WTC11 (cell line): ENCODE measurements around the gene RPS6KB2. TPM values are rescaled to one million over a fixed set of nuclear protein-coding genes. Genes with fewer than 3 reads are reported as not detected.

Experiments
- ATAC-seq: fragments of 200-7000 bp; cut with Tn5 transposase; 2 replicates; pipeline ENCODE4 v1.10.0; 2021; ENCODE audit warnings: mild to moderate bottlenecking, moderate library complexity
- CTCF ChIA-PET: fragments of 300-600 bp; sonication (Branson Sonifier 250); formaldehyde crosslinking; loops from one replicate; lab custom pipeline; 2021; ENCODE audit warnings: antibody characterized with exemption; lab: Charles Lee
- POLR2A ChIA-PET: fragments of 350-600 bp; sonication (Branson Sonifier 250); formaldehyde crosslinking; loops from one replicate; lab custom pipeline; 2021; ENCODE audit warnings: antibody characterized with exemption; lab: Charles Lee
- DNase-seq: peaks from one replicate; pipeline ENCODE4 v3.0.0; 2021; ENCODE audit warnings: low spot score
- H3K27ac Mint-ChIP-seq: 2 replicates; pipeline ENCODE4 v1.8.0; 2021; ENCODE audit warnings: mixed read lengths
- H3K27me3 Mint-ChIP-seq: 2 replicates; pipeline ENCODE4 v1.8.0; 2021; ENCODE audit warnings: low read depth, mild to moderate bottlenecking, moderate library complexity, mixed read lengths
- H3K36me3 Mint-ChIP-seq: 2 replicates; pipeline ENCODE4 v1.8.0; 2021; ENCODE audit warnings: mixed read lengths
- H3K4me1 Mint-ChIP-seq: 2 replicates; pipeline ENCODE4 v1.8.0; 2022; ENCODE audit warnings: mixed read lengths
- H3K4me3 Mint-ChIP-seq: 2 replicates; pipeline ENCODE4 v1.8.0; 2021; ENCODE audit warnings: mild to moderate bottlenecking, moderate library complexity, mixed read lengths
- H3K9me3 Mint-ChIP-seq: 2 replicates; pipeline ENCODE4 v1.8.0; 2021; ENCODE audit warnings: mixed read lengths
- ATF2 ChIP-seq: sonication (generic); formaldehyde crosslinking; IDR thresholded peaks from 2 replicates; pipeline ENCODE4 v1.8.1; 2022; ENCODE audit warnings: low read depth, missing genetic modification reagents, borderline replicate concordance
- ATF6 ChIP-seq: sonication (generic); formaldehyde crosslinking; IDR thresholded peaks from 2 replicates; pipeline ENCODE4 v1.8.1; 2023; ENCODE audit warnings: mild to moderate bottlenecking, missing genetic modification reagents
- CTCF ChIP-seq: fragments of 200-600 bp; IDR thresholded peaks from 2 replicates; pipeline ENCODE4 v1.8.0; 2022; ENCODE audit warnings: antibody characterized with exemption
- E2F1 ChIP-seq: sonication (generic); formaldehyde crosslinking; IDR thresholded peaks from 2 replicates; pipeline ENCODE4 v1.8.0; 2022; ENCODE audit warnings: mild to moderate bottlenecking, missing genetic modification reagents
- ESRRA ChIP-seq: sonication (generic); formaldehyde crosslinking; IDR thresholded peaks from 2 replicates; pipeline ENCODE4 v1.8.1; 2022; ENCODE audit warnings: mild to moderate bottlenecking, missing genetic modification reagents, borderline replicate concordance
- FOXK1 ChIP-seq: sonication (generic); formaldehyde crosslinking; IDR thresholded peaks from 2 replicates; pipeline ENCODE4 v1.8.0; 2022; ENCODE audit warnings: mild to moderate bottlenecking, moderate library complexity, missing genetic modification reagents
- FOXP1 ChIP-seq: sonication (generic); formaldehyde crosslinking; IDR thresholded peaks from 2 replicates; pipeline ENCODE4 v1.8.0; 2022; ENCODE audit warnings: missing genetic modification reagents, mild to moderate bottlenecking, moderate library complexity, borderline replicate concordance
- FOXP4 ChIP-seq: sonication (generic); formaldehyde crosslinking; IDR thresholded peaks from 2 replicates; pipeline ENCODE4 v1.8.0; 2022; ENCODE audit warnings: mild to moderate bottlenecking, missing genetic modification reagents
- HMGXB4 ChIP-seq: sonication (generic); formaldehyde crosslinking; IDR thresholded peaks from 2 replicates; pipeline ENCODE4 v1.8.1; 2023; ENCODE audit warnings: mild to moderate bottlenecking, moderate library complexity, missing genetic modification reagents
- MLX ChIP-seq: sonication (generic); formaldehyde crosslinking; IDR thresholded peaks from 2 replicates; pipeline ENCODE4 v1.8.1; 2023; ENCODE audit warnings: mild to moderate bottlenecking, missing genetic modification reagents, moderate library complexity
- NFYB ChIP-seq: sonication (generic); formaldehyde crosslinking; conservative IDR thresholded peaks from 2 replicates; pipeline ENCODE4 v1.8.0; 2022; ENCODE audit warnings: low read depth, missing genetic modification reagents
- PRDM15 ChIP-seq: sonication (generic); formaldehyde crosslinking; IDR thresholded peaks from 2 replicates; pipeline ENCODE4 v1.8.0; 2022; ENCODE audit warnings: missing genetic modification reagents
- TCF7 ChIP-seq: sonication (generic); formaldehyde crosslinking; IDR thresholded peaks from 2 replicates; pipeline ENCODE4 v1.8.0; 2022; ENCODE audit warnings: mild to moderate bottlenecking, low read depth, missing genetic modification reagents, moderate library complexity
- TEAD1 ChIP-seq: sonication (generic); formaldehyde crosslinking; IDR thresholded peaks from 2 replicates; pipeline ENCODE4 v1.8.0; 2022; ENCODE audit warnings: mild to moderate bottlenecking, missing genetic modification reagents
- USF1 ChIP-seq: sonication (generic); formaldehyde crosslinking; IDR thresholded peaks from 2 replicates; pipeline ENCODE4 v1.8.0; 2022; ENCODE audit warnings: mild to moderate bottlenecking, missing genetic modification reagents
- ZNF317 ChIP-seq: sonication (generic); formaldehyde crosslinking; IDR thresholded peaks from 2 replicates; pipeline ENCODE4 v1.8.1; 2023; ENCODE audit warnings: low read depth, mild to moderate bottlenecking, moderate library complexity, missing genetic modification reagents, borderline replicate concordance
- total RNA-seq: library from RNA; stranded (reverse); gene quantifications from 3 replicates; pipeline ENCODE4 v1.2.3, GENCODE V29; 2021

The RPS6KB2 gene
- total RNA-seq, 1 experiment from 2014 or later = 54.7 TPM

- TF ChIP-seq ATF6 (no peak), E2F1 (CRISPR knock-in tag) (no peak), FOXP1 (CRISPR knock-in tag) (no peak), HMGXB4 (CRISPR knock-in tag) (no peak), USF1 (CRISPR knock-in tag) (no peak), TEAD1 (CRISPR knock-in tag) (no peak), TCF7 (CRISPR knock-in tag) (no peak), FOXK1 (CRISPR knock-in tag) (no peak)
- TF ChIP-seq, all 79 proteins: peak for 0
Observed at GRCh38 chr11:67410984-67411784, 17.1 kb upstream of the RPS6KB2 start (continued).

GRCh38 chr11:67411785-67412152, 16.5 kb upstream of the RPS6KB2 start:
- no peak overlapping the region for H3K4me3 Mint-ChIP-seq
- TF ChIP-seq USF1 (CRISPR knock-in tag) = no peak
- TF ChIP-seq NFYB (CRISPR knock-in tag) = no peak
- TF ChIP-seq FOXP4 (CRISPR knock-in tag) = no peak
- no peak for TF ChIP-seq MLX (CRISPR knock-in tag)
- no peak for TF ChIP-seq ZNF317 (CRISPR knock-in tag)
- no peak for TF ChIP-seq ESRRA
- no peak for TF ChIP-seq PRDM15 (CRISPR knock-in tag)
- no peak for TF ChIP-seq ATF2 (CRISPR knock-in tag)
- TF ChIP-seq CTCF = no peak

More at GRCh38 chr11:67411785-67412152, 16.5 kb upstream of the RPS6KB2 start:
- ATAC-seq = no peak
- H3K4me1 Mint-ChIP-seq = peaks cover 25% of the 10 kb centered on the region
- ChIA-PET POLR2A (no interaction called here), CTCF (interaction anchor here (3.6 kb wide), 1 partner anchor 10 kb away, joined by 22 read pairs; the partner anchor contains the start of gene PPP1CA)
- H3K27ac Mint-ChIP-seq = no peak overlapping the region
- H3K9me3 Mint-ChIP-seq = no peaks in the 10 kb centered on the region
- DNase-seq = no peak
- H3K36me3 Mint-ChIP-seq = no peaks in the 10 kb centered on the region
- peaks cover 24% of the 10 kb centered on the region for H3K27me3 Mint-ChIP-seq
